HepG2 (cell line): ENCODE data around the gene NTN4. TPM values are rescaled to one million over a fixed set of nuclear protein-coding genes. Genes with fewer than 3 reads are reported as not detected.

Source experiments
- ATAC-seq: fragments of 200-7000 bp; cut with Tn5 transposase; 3 replicates; pipeline ENCODE4 v1.9.1; 2020; ENCODE audit warnings: mild to moderate bottlenecking, moderate library complexity
- BruUV-seq: library from RNA; stranded (reverse); fragments of 400-500 nt; replicated peaks from 2 replicates; lab custom pipeline; 2021; lab: Mats Ljungman, UMichigan
- CTCF ChIA-PET: fragments of 300-600 bp; formaldehyde crosslinking; extraction: SDS; loops from one replicate; lab custom pipeline; 2021; ENCODE audit warnings: low total read pairs, inconsistent platforms, low intra/inter-chr PET ratio; lab: Yijun Ruan, JAX
- POLR2A ChIA-PET: fragments of 350-600 bp; sonication (Branson Sonifier 250); formaldehyde crosslinking; loops from one replicate; lab custom pipeline; 2020; ENCODE audit warnings: antibody characterized with exemption, inconsistent platforms; lab: Yijun Ruan, JAX
- DNase-seq: peaks from one replicate; pipeline ENCODE4 v3.0.0-alpha.2; 2015; ENCODE audit warnings: low spot score
- FAIRE-seq: peaks from 3 replicates; lab custom pipeline; 2011; peaks lifted over from hg19 to GRCh38; lab: Jason Lieb, UNC
- H2AFZ ChIP-seq: one replicate; pipeline ENCODE4 v1.6.1; 2011; ENCODE audit warnings: low read length, inconsistent platforms
- H3K27ac ChIP-seq: fragments of 300-600 bp; 3 replicates; pipeline ENCODE4 v1.8.0; 2011; ENCODE audit warnings: mixed run types, mild to moderate bottlenecking, mixed read lengths, low read length, inconsistent platforms; ENCODE audit not compliant: insufficient read depth; ENCODE audit errors: extremely low read length
- H3K27me3 ChIP-seq, 2 experiments: fragments of 200-600 bp in 1 of 2; 2 replicates in 1 of 2; 3 replicates in 1 of 2; pipeline versions ENCODE4 v1.6.0 to v1.8.0; 2011; ENCODE audit warnings: low read length in 2 of 2, mild to moderate bottlenecking in 2 of 2, moderate library complexity in 2 of 2, inconsistent platforms in 1 of 2; ENCODE audit not compliant: insufficient read depth in 2 of 2, control insufficient read depth in 1 of 2
- H3K36me3 ChIP-seq, 2 experiments: fragments of 200-600 bp in 1 of 2; replicated peaks in 1 of 2; 2 replicates in 1 of 2; 3 replicates in 1 of 2; pipeline versions ENCODE4 v1.5.1 to v1.8.0; 2011; ENCODE audit warnings: low read length in 2 of 2, inconsistent platforms in 1 of 2; ENCODE audit not compliant: insufficient read depth in 2 of 2, control insufficient read depth in 1 of 2
- H3K4me1 ChIP-seq: 2 replicates; pipeline ENCODE4 v1.5.1; 2012; ENCODE audit warnings: low read length, inconsistent platforms; ENCODE audit not compliant: insufficient read depth
- H3K4me2 ChIP-seq: 2 replicates; pipeline ENCODE4 v1.6.0; 2011; ENCODE audit warnings: low read depth, low read length, inconsistent platforms
- H3K4me3 ChIP-seq, 3 experiments: fragments of 200-600 bp in 1 of 3; sonication (generic), shearing (Covaris generic) in 1 of 3; replicated peaks in 1 of 3; 2 replicates each; pipeline ENCODE4 v1.5.1; 2011 to 2016; ENCODE audit warnings: low read length in 3 of 3, inconsistent platforms in 2 of 3, low read depth in 2 of 3, mild to moderate bottlenecking in 2 of 3, control low read depth in 1 of 3, mixed read lengths in 1 of 3; ENCODE audit not compliant: insufficient read depth in 1 of 3
- H3K79me2 ChIP-seq: one replicate; pipeline ENCODE4 v1.6.1; 2011; ENCODE audit warnings: low read length, inconsistent platforms; ENCODE audit not compliant: insufficient read depth
- H3K9ac ChIP-seq: 2 replicates; pipeline ENCODE4 v1.6.0; 2011; ENCODE audit warnings: mild to moderate bottlenecking, low read depth, low read length, inconsistent platforms; ENCODE audit not compliant: insufficient read depth
- H3K9me3 ChIP-seq: 2 replicates; pipeline ENCODE4 v1.5.1; 2012; ENCODE audit warnings: mild to moderate bottlenecking, low read length
- H4K20me1 ChIP-seq: 2 replicates; pipeline ENCODE4 v1.6.0; 2011; ENCODE audit warnings: inconsistent platforms, mild to moderate bottlenecking, low read length, moderate library complexity; ENCODE audit not compliant: insufficient read depth
- CTCF ChIP-seq: sonication (generic); formaldehyde crosslinking; IDR thresholded peaks from 2 replicates; pipeline ENCODE4 v1.5.0; 2020; ENCODE audit warnings: mild to moderate bottlenecking, missing genetic modification reagents, moderate library complexity
- MXD3 ChIP-seq: IDR thresholded peaks from 2 replicates; pipeline ENCODE4 v1.6.1; 2016; ENCODE audit warnings: mild to moderate bottlenecking, missing biosample characterization, missing genetic modification reagents
- POGK ChIP-seq: sonication (generic); formaldehyde crosslinking; conservative IDR thresholded peaks from 2 replicates; pipeline ENCODE4 v1.8.0; 2022; ENCODE audit warnings: mild to moderate bottlenecking, moderate library complexity, missing genetic modification reagents
- ZFP41 ChIP-seq: sonication (generic); formaldehyde crosslinking; IDR thresholded peaks from 2 replicates; pipeline ENCODE4 v1.4.0; 2020; ENCODE audit warnings: mild to moderate bottlenecking, missing genetic modification reagents, borderline replicate concordance
- ZNF225 ChIP-seq: sonication (generic); formaldehyde crosslinking; IDR thresholded peaks from 2 replicates; pipeline ENCODE4 v1.4.0; 2020; ENCODE audit warnings: mild to moderate bottlenecking, missing genetic modification reagents
- ZNF260 ChIP-seq: sonication (generic); formaldehyde crosslinking; IDR thresholded peaks from 2 replicates; pipeline ENCODE4 v1.4.0; 2020; ENCODE audit warnings: missing genetic modification reagents, low read depth, mild to moderate bottlenecking, borderline replicate concordance
- ZNF546 ChIP-seq: sonication (generic); formaldehyde crosslinking; conservative IDR thresholded peaks from 2 replicates; pipeline ENCODE4 v1.8.1; 2023; ENCODE audit warnings: mild to moderate bottlenecking, missing genetic modification reagents
- ZNF549 ChIP-seq: sonication (generic); formaldehyde crosslinking; IDR thresholded peaks from 2 replicates; pipeline ENCODE4 v1.5.0; 2020; ENCODE audit warnings: missing genetic modification reagents
- ZNF574 ChIP-seq: sonication (generic); formaldehyde crosslinking; IDR thresholded peaks from 2 replicates; pipeline ENCODE4 v1.4.0; 2020; ENCODE audit warnings: missing genetic modification reagents
- ZXDC ChIP-seq: sonication (generic); formaldehyde crosslinking; IDR thresholded peaks from 2 replicates; pipeline ENCODE4 v1.5.0; 2020; ENCODE audit warnings: mild to moderate bottlenecking, missing genetic modification reagents
- WGBS: methylation state at CpG from one replicate; pipeline ENCODE4 v1.1.6; 2017; ENCODE audit warnings: low lambda C conversion rate; 5-methylcytosine and 5-hydroxymethylcytosine counted together
- in situ Hi-C: cut with HindIII; loops from 2 replicates; pipeline ENCODE4 v1.10.0; 2017; ENCODE audit warnings: low pct_unique_long_range_greater_than_20kb; ENCODE audit not compliant: extremely low pct_ligation_motif_present
- intact Hi-C: fragments of 100-400 bp; cut with micrococcal nuclease; formaldehyde crosslinking; loops from one replicate; pipeline ENCODE4 v1.10.0; 2022; ENCODE audit not compliant: unreplicated experiment
- polyA plus RNA-seq, 8 experiments: library from polyadenylated mRNA; depleted of rRNA in 3 of 8; stranded (reverse) in 7 of 8; unstranded in 1 of 8; fragments of >200 nt; fragmentation: Illumina TruSeq in 4 of 8; extraction: Trizol in 4 of 8; gene quantifications; 2 replicates each; pipeline versions ENCODE4 v1.2.1 to v1.2.3, GENCODE V29; 2011 to 2016; ENCODE audit warnings: low read depth in 4 of 8, missing spikeins in 1 of 8, mixed read lengths in 1 of 8; ENCODE audit not compliant: insufficient read depth in 1 of 8
- total RNA-seq, 5 experiments: library from RNA; depleted of rRNA; stranded (reverse); fragments of >200 nt; fragmentation: Illumina TruSeq; extraction: Trizol; gene quantifications; 2 replicates each; pipeline ENCODE4 v1.2.3, GENCODE V29; 2016; ENCODE audit warnings: low read depth in 1 of 5

The NTN4 gene
- total and polyA plus RNA-seq, 2 of the 13 experiments (the other 11 are each of a cell fraction or from before 2014, with no cell fraction given): 7.8 to 11.5 TPM

GRCh38 chr12:95789126-95790032, 1.2 kb downstream of the NTN4 start:
- FAIRE-seq (no peak), ATAC-seq (peak; percentile 84), DNase-seq (no peak)
- Histone ChIP-seq H3K9ac (peak overlapping the region; percentile 73), H3K36me3 (no peaks in the 10 kb centered on the region), H3K27me3 (no peaks in the 10 kb centered on the region; a peak in 1 of 5 replicates), H3K79me2 (no peaks in the 10 kb centered on the region), H3K4me2 (peak overlapping the region; percentile 92), H3K4me1 (peaks cover 37% of the 10 kb centered on the region), H4K20me1 (no peaks in the 10 kb centered on the region), H3K4me3 (peak overlapping the region; percentile 75 to 84 (median 82)), H3K9me3 (no peaks in the 10 kb centered on the region), H3K27ac (peak overlapping the region; percentile 23), H2AFZ (peak overlapping the region; percentile 64)
- BruUV-seq: no TSS peak
- ChIA-PET POLR2A (interaction anchor here (1.3 to 1.4 kb wide), 4 partner anchors 13 to 51 kb away, joined by 4 to 6 read pairs (median 6); no protein-coding TSS in a partner anchor), CTCF (interaction anchor here (0.9 to 1.2 kb wide), 2 partner anchors 26 kb away, joined by 3 read pairs; no protein-coding TSS in a partner anchor)
- in situ Hi-C loops (no loop called here), intact Hi-C loops (no loop called here)
- WGBS: 14% methylated on average over 7 of the region's 39 CpGs
- TF ChIP-seq CTCF (CRISPR knock-in tag) (peak; percentile 35), ZNF546 (no peak), ZFP41 (CRISPR knock-in tag) (no peak), ZNF574 (CRISPR knock-in tag) (peak; percentile 8; the same call in 1 of the 2 replicates), POGK (CRISPR knock-in tag) (peak; percentile 54; the same call in 1 of the 2 replicates), ZNF225 (CRISPR knock-in tag) (no peak), ZXDC (CRISPR knock-in tag) (no peak), MXD3 (CRISPR knock-in tag) (no peak), ZNF549 (CRISPR knock-in tag) (no peak), ZNF260 (CRISPR knock-in tag) (no peak)
